Peyer's patch (tissue), 4 donors: ENCODE results near the gene DSCAML1.

ENCODE experiments used
- CTCF ChIP-seq, 6 experiments: fragments of 450-650 bp in 4 of 6; fragments of 200-600 bp in 2 of 6; sonication (generic) in 1 of 6; IDR thresholded peaks; one replicate each; pipeline ENCODE4 v1.5.1; 2017 to 2019; ENCODE audit warnings: antibody characterized with exemption in 6 of 6, mild to moderate bottlenecking in 3 of 6, moderate library complexity in 1 of 6
- POLR2A ChIP-seq, 2 donors: fragments of 450-650 bp; IDR thresholded peaks; one replicate each; pipeline ENCODE4 v1.5.1; 2017; ENCODE audit warnings: antibody characterized with exemption in 2 of 2, mild to moderate bottlenecking in 2 of 2, moderate library complexity in 2 of 2

DNA sequence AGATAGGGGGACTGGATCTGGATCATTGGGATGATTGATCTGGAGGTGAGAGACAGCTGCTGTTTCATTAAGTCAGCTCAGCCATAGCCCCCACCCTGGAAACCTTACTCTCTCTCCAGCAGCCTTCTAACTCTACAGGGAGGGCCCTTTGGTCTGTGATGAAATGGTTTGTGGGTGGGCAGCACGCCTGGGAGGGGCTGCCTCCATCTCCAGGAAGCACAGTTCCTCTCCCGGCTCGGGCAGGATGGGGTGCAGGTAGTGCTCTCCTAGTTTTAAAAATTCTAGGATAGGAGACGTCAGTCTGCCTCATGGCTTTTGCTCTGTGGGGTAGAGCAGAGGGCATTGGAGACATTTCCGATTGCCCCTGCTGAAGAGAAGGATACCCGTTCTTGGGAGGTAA lies 379.7 kb downstream of the DSCAML1 start:
- no peak for TF ChIP-seq CTCF (IDR thresholded peaks at IDR 0.05)
- no peak for TF ChIP-seq POLR2A (IDR thresholded peaks at IDR 0.05)
